ENCODE data around the gene TCP1. TPM values are rescaled to one million over a fixed set of nuclear protein-coding genes. Genes with fewer than 3 reads are reported as not detected.
"Not testable (repeated sequence)": the region's sequence is repeated elsewhere in the genome, so short reads cannot be mapped to it uniquely, and the experiment has no call there.

Gene TCP1
- polyA plus RNA-seq, 3 donors, result 251 to 275 (median 261) TPM

- no peak for DNase-seq (ENCODE audit: low read depth in 3 of 3, low spot score in 2 of 3)
Measured at GRCh38 chr6:159817951-159818739, 28.7 kb upstream of the TCP1 start.

DNA sequence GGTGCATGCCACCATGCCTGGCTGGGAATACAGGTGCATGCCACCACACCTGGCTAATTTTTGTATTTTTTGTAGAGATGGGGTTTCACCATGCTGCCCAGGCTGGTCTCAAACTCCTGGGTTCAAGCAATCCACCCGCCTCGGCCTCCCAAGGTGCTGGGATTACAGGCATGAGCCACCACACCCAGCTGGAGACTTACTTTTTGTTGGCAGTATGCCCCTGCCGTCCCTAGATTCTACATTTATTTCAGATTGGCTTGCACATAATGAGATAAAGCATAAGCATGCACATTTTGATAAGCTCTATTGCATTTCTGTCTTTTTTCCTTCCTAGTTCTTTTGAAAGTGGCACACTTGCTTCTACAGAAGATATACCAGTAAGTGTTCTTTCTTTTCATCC, 27.4 kb upstream of the TCP1 start:
- not testable (repeated sequence) for DNase-seq (ENCODE audit: low read depth in 3 of 3, low spot score in 2 of 3)

DNA sequence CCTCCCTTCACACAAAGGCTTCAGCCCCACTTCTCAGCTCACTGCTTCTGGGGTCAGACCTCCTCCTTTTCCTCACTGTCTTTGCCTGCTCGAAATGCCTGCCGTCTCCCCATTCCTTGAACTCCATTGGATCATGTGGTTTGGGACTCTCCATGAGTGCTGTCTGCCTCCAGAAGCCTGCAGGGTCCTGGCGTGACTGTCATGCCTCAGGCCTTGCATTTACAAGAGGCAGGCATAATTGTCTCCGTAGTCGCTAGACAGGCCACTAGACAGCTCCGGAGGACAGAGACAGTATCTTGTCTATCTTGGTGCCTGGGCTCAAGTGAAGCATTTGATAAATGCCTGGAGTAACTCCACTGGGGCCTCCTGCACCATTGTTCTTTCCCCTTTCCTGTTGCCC, 26.0 kb upstream of the TCP1 start:
- no peak for DNase-seq (ENCODE audit: low read depth in 3 of 3, low spot score in 2 of 3)

- no peak for DNase-seq (ENCODE audit: low read depth in 3 of 3, low spot score in 2 of 3)
Measured at GRCh38 chr6:159813781-159814180, 24.4 kb upstream of the TCP1 start.

DNA sequence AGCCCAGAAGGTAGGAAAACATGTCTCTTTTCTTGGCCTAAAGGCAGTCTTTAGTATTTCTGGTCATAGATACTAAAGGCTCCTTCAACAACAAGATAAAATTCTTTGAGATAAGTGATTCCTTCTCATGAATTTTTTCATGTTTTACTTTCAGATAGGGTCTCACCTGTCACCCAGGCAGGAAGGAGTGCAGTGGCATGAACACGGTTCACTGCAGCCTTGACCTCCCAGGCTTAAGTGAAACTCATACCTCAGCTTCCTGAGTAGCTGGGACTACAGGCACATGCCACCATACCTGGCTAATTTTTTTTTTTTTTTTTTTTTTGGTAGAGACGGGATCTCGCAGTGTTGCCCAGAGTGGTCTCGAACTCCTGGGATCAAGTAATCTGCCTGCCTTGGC, 19.7 kb upstream of the TCP1 start:
- no peak for DNase-seq (ENCODE audit: low read depth in 3 of 3, low spot score in 2 of 3)

GRCh38 chr6:159808647-159809046, 19.2 kb upstream of the TCP1 start:
- no peak for DNase-seq (ENCODE audit: low read depth in 3 of 3, low spot score in 2 of 3)

GRCh38 chr6:159807150-159807858, 17.9 kb upstream of the TCP1 start:
- DNase-seq (ENCODE audit: low read depth in 3 of 3, low spot score in 2 of 3), result no peak

DNA sequence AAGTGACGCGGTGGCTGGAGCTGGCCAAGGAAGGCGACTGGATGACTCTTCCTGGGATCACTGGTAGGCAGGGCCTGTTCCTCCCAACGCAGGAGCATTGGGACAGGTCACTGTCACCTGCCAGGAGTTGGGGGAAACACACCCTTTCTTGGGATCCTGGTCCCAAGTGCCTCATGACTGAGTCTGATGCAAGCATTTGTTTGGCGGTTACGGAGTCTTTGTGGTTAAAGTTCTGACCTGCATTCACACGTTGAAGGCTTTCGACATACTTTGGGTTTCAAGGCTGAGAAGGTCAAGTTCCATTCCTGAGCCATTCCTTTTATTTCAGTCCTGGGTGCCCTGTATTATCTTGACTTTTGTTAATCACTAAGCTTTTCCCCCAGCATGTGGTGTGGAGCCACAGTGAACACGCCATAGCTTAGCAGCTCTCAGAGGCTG, 16.6 kb upstream of the TCP1 start:
- DNase-seq (ENCODE audit: low read depth in 3 of 3, low spot score in 2 of 3), result no peak

GRCh38 chr6:159805440-159806020, 16.1 kb upstream of the TCP1 start:
- no peak for DNase-seq (ENCODE audit: low read depth in 3 of 3, low spot score in 2 of 3)

- no peak for DNase-seq (ENCODE audit: low read depth in 3 of 3, low spot score in 2 of 3)
Measured at GRCh38 chr6:159804504-159804903, 15.1 kb upstream of the TCP1 start.

DNA sequence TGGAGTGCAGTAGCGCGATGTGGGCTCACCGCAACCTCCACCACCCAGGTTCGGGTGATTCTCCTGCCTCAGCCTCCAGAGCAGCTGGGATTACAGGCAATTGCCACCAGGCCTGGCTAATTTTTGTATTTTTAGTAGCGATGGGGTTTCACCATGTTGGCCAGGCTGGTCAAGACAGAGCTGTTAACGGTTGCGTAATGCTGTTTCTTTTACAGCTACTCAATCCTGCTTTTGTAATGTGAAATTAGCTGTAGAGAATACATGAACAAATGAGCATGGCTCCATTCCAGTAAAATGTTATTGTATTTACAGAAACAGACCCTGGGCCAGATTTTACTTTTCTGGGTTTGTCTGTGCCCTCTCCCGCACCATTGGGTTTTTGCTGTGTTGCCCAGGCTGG, 12.5 kb upstream of the TCP1 start:
- no peak for DNase-seq (ENCODE audit: low read depth in 3 of 3, low spot score in 2 of 3)

DNA sequence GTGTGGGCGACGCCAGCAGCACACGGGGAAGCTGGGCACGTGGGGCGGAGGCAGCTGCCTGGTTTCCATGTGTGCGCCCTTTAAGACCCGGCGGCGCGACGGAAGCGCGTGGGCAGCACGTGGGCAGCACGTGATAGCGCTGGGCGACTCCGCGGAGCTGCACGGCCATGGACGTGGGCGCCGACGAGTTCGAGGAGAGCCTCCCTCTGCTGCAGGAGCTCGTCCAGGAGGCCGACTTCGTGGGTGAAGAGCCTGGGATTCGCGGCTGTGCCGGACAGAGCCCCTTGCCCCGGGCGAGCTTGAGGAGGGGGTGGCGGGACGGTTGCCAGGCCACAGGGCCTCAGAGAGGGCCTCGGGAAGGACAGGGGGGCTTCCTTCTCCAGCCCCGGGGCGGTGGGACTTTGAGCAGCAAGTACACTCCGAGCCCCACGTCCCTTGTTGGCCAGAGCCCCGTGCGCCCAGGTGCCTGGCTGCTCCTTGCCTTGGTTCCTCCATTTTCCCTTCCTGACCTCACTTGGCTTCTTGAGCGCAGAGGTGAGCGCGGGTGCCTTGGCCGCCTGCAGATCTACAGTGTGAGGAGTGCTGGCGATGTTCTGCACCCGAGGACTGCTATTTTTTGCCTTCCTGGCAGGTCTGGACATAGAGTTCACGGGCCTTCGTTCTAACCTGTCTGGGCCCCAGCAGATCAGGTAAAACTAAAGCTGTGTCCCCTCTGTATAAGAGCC, 10.9 kb upstream of the TCP1 start, which contains the start of gene PNLDC1:
TSS of gene PNLDC1 (plus strand) at position 136 of the 725 bp plus-strand sequence. CDS start at position 168, 32 bp downstream.
- DNase-seq (ENCODE audit: low read depth in 3 of 3, low spot score in 2 of 3), result no peak

DNA sequence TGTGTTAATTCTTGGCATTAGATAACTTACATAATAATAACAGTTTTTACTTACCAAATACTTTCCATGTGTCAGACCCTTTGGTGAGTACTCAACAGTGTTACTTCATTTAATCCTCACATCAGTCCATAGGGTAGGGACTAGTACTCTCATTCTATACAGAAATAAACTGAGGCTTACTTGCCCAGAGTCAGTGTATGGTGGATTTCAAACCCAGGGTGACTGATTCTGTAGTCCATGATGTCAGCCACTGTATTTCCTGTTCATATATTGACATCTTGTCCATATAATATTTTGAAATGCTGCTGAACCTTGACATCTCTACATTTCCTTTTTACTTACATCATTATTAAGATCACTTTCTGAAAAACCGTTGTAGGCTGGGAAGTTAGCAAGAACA, 8.2 kb upstream of the TCP1 start:
- no peak for DNase-seq (ENCODE audit: low read depth in 3 of 3, low spot score in 2 of 3)

DNA sequence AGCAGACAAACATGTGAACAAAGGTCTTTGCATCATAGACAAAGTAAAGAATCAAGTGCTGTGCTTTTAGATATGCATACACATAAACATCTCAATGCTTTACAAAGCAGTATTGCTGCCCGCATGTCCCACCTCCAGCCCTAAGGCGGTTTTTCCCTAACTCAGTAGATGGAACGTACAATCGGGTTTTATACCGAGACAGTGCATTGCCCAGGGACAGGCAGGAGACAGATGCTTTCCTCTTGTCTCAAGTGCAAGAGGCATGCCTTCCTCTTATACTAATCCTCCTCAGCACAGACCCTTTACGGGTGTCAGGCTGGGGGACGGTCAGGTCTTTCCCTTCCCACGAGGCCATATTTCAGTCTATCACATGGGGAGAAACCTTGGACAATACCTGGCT, 5.6 kb upstream of the TCP1 start:
- DNase-seq (ENCODE audit: low read depth in 3 of 3, low spot score in 2 of 3), result not testable (repeated sequence)

DNA sequence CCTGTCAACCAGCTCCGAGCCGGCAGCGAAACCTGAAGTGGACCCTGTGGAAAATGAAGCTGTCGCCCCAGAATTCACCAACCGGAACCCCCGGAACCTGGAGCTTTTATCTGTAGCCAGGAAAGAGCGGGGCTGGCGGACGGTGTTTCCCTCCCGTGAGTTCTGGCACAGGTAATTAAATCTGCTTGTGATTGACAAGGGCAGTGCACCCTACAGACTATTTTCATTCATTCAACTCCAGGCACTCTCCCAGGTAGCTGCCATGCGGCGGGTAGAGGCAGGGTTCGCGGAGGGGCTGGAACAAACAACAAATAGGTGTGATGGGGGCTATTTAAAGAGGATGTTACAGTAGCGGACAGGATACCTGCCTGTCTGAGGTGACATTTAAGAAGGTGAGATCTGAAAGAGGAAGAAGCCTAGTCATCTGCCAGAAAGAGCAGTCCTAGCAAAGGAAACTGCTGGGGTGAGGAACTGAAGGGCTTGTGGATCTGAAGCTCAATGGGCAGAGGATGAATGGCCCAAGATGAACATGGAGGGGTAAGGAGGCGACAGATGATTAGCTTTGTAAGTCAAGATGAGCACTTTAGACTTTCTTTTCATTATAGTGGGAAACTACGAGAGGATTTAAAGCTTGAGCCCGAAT, 1.7 kb upstream of the TCP1 start:
- no peak for DNase-seq (ENCODE audit: low read depth in 3 of 3, low spot score in 2 of 3)

DNA sequence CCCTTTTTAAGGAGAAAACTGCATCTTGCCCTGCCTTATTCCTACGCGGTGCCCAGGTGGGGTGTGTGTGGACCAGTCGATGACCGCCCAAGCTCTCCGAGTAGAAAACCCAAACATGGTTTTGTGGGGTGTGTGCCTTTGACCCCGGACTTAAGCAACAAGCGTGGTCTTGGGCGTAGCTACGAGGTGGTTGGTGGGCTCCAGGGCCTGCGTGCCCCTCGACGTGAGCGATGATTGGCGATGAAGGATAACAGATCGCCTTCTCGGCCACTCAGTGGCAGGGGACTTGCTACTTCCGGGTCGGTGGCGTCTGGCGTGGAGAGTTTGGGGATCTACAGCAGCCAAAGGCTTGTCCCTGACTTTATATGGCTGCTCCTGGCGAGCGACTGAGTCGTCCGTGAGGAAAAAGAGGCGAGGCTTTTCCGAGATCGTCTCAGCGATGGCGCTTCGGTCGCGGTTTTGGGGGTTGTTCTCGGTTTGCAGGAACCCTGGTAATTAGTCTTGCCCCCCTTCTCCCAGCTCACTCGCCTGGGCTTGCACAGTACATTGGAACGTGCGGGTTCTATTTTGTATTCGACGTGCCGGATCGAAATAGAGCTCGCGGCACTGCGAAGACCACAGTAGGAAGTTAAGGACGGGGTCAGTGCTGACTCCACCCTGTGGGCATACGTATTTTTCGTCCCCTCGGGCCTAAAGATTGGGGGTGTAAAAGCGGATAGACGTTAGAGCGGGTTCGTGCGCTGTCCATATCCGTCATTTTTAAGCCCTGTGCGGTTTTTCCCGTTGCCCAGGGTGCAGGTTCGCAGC, 950 bp upstream of the TCP1 start, which contains the start of gene MRPL18:
TSS of gene MRPL18 (plus strand) at position 319 of the 807 bp plus-strand sequence. CDS start at position 440, 121 bp downstream.
- DNase-seq (ENCODE audit: low read depth in 3 of 3, low spot score in 2 of 3), result peak; percentile 83 to 89 (median 83)

DNA sequence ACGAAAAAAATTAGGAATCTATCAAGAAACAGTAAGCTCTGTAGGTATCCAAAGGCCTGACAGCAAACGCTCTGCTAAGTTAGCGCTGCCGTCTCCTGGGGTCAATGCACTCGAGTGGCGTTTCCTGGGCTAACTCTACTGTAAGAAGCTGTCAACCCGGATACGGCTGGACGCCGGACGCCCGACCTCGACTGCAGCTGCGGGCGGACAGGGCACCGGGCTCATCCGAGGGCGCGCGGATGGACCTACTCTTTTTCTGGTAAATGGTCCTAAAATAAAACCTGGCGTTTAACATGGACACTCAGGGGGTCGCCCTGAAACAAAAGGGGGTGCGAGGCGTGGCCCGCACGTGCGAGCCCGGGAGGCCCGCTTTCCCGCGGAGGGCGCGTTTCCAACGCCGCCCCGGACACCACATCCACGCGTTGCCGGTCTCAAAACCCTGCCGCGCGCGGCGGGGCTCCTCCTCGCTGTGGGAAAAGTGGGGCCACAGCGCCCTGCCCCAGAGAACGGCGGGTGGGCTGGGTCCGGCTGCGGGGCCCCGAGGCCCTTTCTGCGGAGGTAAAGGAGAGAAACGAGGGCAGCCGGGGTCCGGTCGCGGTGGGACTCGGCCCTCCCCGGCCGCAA, 537 bp downstream of the TCP1 start:
- peak in 2 of 3 donors; percentile 7 to 15 for DNase-seq (ENCODE audit: low read depth in 3 of 3, low spot score in 2 of 3)

DNA sequence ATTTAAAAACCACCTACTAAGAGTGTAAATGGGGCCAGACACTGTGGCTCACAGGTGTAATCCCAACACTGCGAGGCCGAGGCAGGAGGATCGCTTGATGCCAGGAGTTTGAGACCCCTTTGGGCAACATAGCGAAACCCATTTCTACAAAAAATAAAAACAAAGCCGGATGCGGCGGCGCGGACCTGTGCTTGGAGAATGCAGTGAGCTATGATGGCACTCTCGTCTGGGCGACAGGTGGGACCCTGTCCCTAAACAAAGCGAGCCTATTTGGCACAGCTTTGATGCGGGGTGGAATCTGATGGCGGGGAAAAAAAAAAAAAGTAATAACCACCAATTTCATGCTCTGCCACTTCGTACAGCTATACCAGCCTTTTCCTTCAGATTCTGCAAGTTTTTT, 1.1 kb downstream of the TCP1 start:
- DNase-seq (ENCODE audit: low read depth in 3 of 3, low spot score in 2 of 3), result no peak

- DNase-seq (ENCODE audit: low read depth in 3 of 3, low spot score in 2 of 3), result no peak
Measured at GRCh38 chr6:159778542-159779103, 10.8 kb downstream of the TCP1 start.

All from right renal cortex interstitium (tissue), 3 donors.